ENCODE data around the gene CALML4. TPM values are rescaled to one million over a fixed set of nuclear protein-coding genes. Genes with fewer than 3 reads are reported as not detected.

Gene CALML4
- total RNA-seq, 1 experiment from 2014 or later, result 3.3 TPM

GRCh38 chr15:68183616-68184315, 21.4 kb downstream of the CALML4 start:
- intact Hi-C loops (cut with micrococcal nuclease), result no loop called here
- CTCF ChIA-PET, result interaction anchor here (0.6 to 0.8 kb wide), 2 partner anchors 320 to 684 kb away, joined by 3 read pairs; no protein-coding TSS in a partner anchor
- no peaks in the 10 kb centered on the region for H3K27me3 Mint-ChIP-seq (ENCODE audit: insufficient read depth, unreplicated experiment)
- H3K4me3 Mint-ChIP-seq (ENCODE audit: unreplicated experiment), result no peak overlapping the region
- H3K36me3 Mint-ChIP-seq (ENCODE audit: insufficient read depth, unreplicated experiment), result peaks cover 94% of the 10 kb centered on the region
- BruUV-seq (replicated peaks), result no TSS peak
- no peaks in the 10 kb centered on the region for H3K9me3 Mint-ChIP-seq (ENCODE audit: unreplicated experiment)
- TF ChIP-seq CTCF (IDR thresholded peaks at IDR 0.05; ENCODE audit: unreplicated experiment), result no peak
- DNase-seq (ENCODE audit: unreplicated experiment), result peak; percentile 30
- POLR2A ChIA-PET, result interaction anchor here (0.6 to 1.1 kb wide), 5 partner anchors 9 to 1058 kb away, joined by 3 to 4 read pairs (median 3); no protein-coding TSS in a partner anchor
- no peak overlapping the region for H3K27ac Mint-ChIP-seq (ENCODE audit: low read depth, unreplicated experiment)
- H3K4me1 Mint-ChIP-seq (ENCODE audit: insufficient read depth, unreplicated experiment), result peaks cover 25% of the 10 kb centered on the region

DNA sequence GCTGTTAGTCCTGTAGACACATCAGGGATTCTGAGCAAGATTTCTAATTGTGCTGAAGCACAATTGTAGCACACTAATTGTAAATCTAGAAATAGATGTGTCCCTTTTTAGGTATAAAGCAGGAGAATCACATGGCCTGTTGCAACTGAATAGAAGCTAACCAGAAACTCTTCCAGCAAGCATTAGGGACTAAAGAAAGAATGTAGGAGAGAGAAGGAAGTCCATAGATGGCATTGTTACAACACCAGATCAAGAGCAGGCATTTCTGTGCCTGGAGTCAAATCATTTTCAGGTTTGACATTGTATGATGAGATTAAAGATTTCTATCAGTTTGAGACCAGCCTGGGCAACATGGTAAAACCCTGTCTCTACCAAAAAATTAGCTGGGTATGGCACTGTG, 27.4 kb downstream of the CALML4 start:
- no peak overlapping the region for H3K27ac Mint-ChIP-seq (ENCODE audit: low read depth, unreplicated experiment)
- peaks cover 6% of the 10 kb centered on the region for H3K4me1 Mint-ChIP-seq (ENCODE audit: insufficient read depth, unreplicated experiment)
- no peaks in the 10 kb centered on the region for H3K9me3 Mint-ChIP-seq (ENCODE audit: unreplicated experiment)
- no TSS peak for BruUV-seq (replicated peaks)
- intact Hi-C loops (cut with micrococcal nuclease), result no loop called here
- POLR2A ChIA-PET, result no interaction called here
- H3K4me3 Mint-ChIP-seq (ENCODE audit: unreplicated experiment), result no peak overlapping the region
- CTCF ChIA-PET, result interaction anchor here (0.6 kb wide), 1 partner anchor 15 kb away, joined by 3 read pairs; no protein-coding TSS in a partner anchor
- H3K27me3 Mint-ChIP-seq (ENCODE audit: insufficient read depth, unreplicated experiment), result no peaks in the 10 kb centered on the region
- TF ChIP-seq CTCF (IDR thresholded peaks at IDR 0.05; ENCODE audit: unreplicated experiment), result no peak
- DNase-seq (ENCODE audit: unreplicated experiment), result no peak
- H3K36me3 Mint-ChIP-seq (ENCODE audit: insufficient read depth, unreplicated experiment), result peaks cover 91% of the 10 kb centered on the region

DNA sequence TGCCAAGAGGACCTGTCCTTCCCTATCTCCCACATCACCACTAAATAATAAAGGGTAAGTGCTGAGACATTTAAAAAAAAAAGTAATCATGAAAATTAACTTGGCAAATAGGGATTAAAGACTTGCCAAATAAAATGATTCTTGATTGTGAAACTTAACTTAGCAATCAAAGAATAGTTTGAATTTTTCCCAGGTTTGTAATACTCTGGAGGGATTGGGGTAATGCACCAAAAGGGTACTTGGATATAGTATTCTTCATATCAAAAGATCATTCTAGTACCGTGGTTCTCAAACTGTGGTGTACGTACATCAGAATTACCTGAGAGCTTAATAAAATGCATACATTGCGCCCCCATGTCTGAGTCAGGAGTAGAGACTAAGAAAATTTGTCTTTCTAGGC, 28.5 kb downstream of the CALML4 start:
- DNase-seq (ENCODE audit: unreplicated experiment), result no peak
- H3K4me3 Mint-ChIP-seq (ENCODE audit: unreplicated experiment), result no peak overlapping the region
- no peak for TF ChIP-seq CTCF (IDR thresholded peaks at IDR 0.05; ENCODE audit: unreplicated experiment)
- peaks cover 93% of the 10 kb centered on the region for H3K36me3 Mint-ChIP-seq (ENCODE audit: insufficient read depth, unreplicated experiment)
- intact Hi-C loops (cut with micrococcal nuclease), result no loop called here
- H3K4me1 Mint-ChIP-seq (ENCODE audit: insufficient read depth, unreplicated experiment), result peaks cover 6% of the 10 kb centered on the region
- no peaks in the 10 kb centered on the region for H3K27me3 Mint-ChIP-seq (ENCODE audit: insufficient read depth, unreplicated experiment)
- ChIA-PET POLR2A (interaction anchor here (1.9 to 2.5 kb wide), 2 partner anchors 9 to 15 kb away, joined by 4 to 9 read pairs; no protein-coding TSS in a partner anchor), CTCF (interaction anchor here (0.7 to 1.4 kb wide), 2 partner anchors 18 to 710 kb away, joined by 3 to 7 read pairs; no protein-coding TSS in a partner anchor)
- H3K27ac Mint-ChIP-seq (ENCODE audit: low read depth, unreplicated experiment), result no peak overlapping the region
- H3K9me3 Mint-ChIP-seq (ENCODE audit: unreplicated experiment), result no peaks in the 10 kb centered on the region
- BruUV-seq (replicated peaks), result no TSS peak

DNA sequence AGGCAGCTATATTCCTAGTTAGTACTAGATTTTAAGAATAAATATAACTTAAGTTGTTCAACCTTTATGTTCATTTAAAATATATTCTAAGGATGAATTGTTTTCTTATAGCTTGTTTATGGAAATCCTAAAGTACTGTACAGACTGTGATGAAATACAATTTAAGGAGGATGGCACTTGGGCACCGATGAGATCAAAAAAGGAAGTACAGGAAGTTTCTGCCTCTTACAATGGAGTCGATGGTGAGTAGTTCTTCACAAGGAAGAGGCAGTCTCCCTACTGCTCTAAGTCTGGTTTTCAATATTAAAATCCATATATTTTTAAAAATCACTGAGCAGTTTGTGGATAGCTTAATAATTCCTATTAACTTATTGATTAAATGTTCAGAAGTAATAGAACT, 29.6 kb downstream of the CALML4 start:
- no peak for TF ChIP-seq CTCF (IDR thresholded peaks at IDR 0.05; ENCODE audit: unreplicated experiment)
- no peak overlapping the region for H3K4me3 Mint-ChIP-seq (ENCODE audit: unreplicated experiment)
- DNase-seq (ENCODE audit: unreplicated experiment), result no peak
- no peaks in the 10 kb centered on the region for H3K9me3 Mint-ChIP-seq (ENCODE audit: unreplicated experiment)
- intact Hi-C loops (cut with micrococcal nuclease), result no loop called here
- no peak overlapping the region for H3K27ac Mint-ChIP-seq (ENCODE audit: low read depth, unreplicated experiment)
- no TSS peak for BruUV-seq (replicated peaks)
- ChIA-PET CTCF (interaction anchor here (1.2 kb wide), 1 partner anchor 21 kb away, joined by 6 read pairs; no protein-coding TSS in a partner anchor), POLR2A (interaction anchor here (0.9 to 2.5 kb wide), 5 partner anchors 10 to 121 kb away, joined by 3 to 9 read pairs (median 4); no protein-coding TSS in a partner anchor)
- peaks cover 6% of the 10 kb centered on the region for H3K4me1 Mint-ChIP-seq (ENCODE audit: insufficient read depth, unreplicated experiment)
- H3K36me3 Mint-ChIP-seq (ENCODE audit: insufficient read depth, unreplicated experiment), result peaks cover 94% of the 10 kb centered on the region
- H3K27me3 Mint-ChIP-seq (ENCODE audit: insufficient read depth, unreplicated experiment), result no peaks in the 10 kb centered on the region

Measured in MCF 10A (cell line).